K562 (cell line): Measurements from ENCODE around the gene MAST1. TPM values are rescaled to one million over a fixed set of nuclear protein-coding genes. Genes with fewer than 3 reads are reported as not detected.

ENCODE experiments used
- ARID3A ChIP-seq: IDR thresholded peaks from 2 replicates; pipeline ENCODE4 v1.6.1; 2012; ENCODE audit warnings: low read depth, low read length, improper control_type of control experiment, borderline replicate concordance
- ARNT ChIP-seq, 2 experiments: fragments of 450-650 bp; IDR thresholded peaks; 2 replicates each; pipeline ENCODE4 v1.6.1; 2016; ENCODE audit warnings: mild to moderate bottlenecking in 1 of 2
- E2F8 ChIP-seq: fragments of 450-650 bp; IDR thresholded peaks from 2 replicates; pipeline ENCODE4 v1.7.1; 2018; ENCODE audit warnings: mild to moderate bottlenecking, low read depth; ENCODE audit not compliant: partially characterized antibody
- HDAC2 ChIP-seq: fragments of 450-650 bp; IDR thresholded peaks from 2 replicates; pipeline ENCODE4 v1.6.1; 2016; ENCODE audit warnings: mild to moderate bottlenecking
- KLF10 ChIP-seq: fragments of 250-450 bp; sonication (Bioruptor Pico); IDR thresholded peaks from 2 replicates; pipeline ENCODE4 v1.6.1; 2021; ENCODE audit warnings: matching md5 sums
- NR2C2 ChIP-seq, 2 experiments: fragments of 200-800 bp in 1 of 2; sonication (Bioruptor generic) in 1 of 2; sonication (generic) in 1 of 2; formaldehyde crosslinking in 1 of 2; IDR thresholded peaks; 2 replicates each; pipeline versions ENCODE4 v1.6.1 to v1.8.0; 2016 to 2022; ENCODE audit warnings: mild to moderate bottlenecking in 1 of 2, missing compliant biosample characterization in 1 of 2, missing genetic modification characterization in 1 of 2, missing genetic modification reagents in 1 of 2
- PCBP1 ChIP-seq: fragments of 200-400 bp; formaldehyde crosslinking; IDR thresholded peaks from 2 replicates; pipeline ENCODE4 v1.6.1; 2018; ENCODE audit warnings: mild to moderate bottlenecking, low read depth, low read length; ENCODE audit not compliant: poor library complexity, severe bottlenecking
- SNAPC5 ChIP-seq: fragments of 250-450 bp; sonication (Bioruptor Pico); IDR thresholded peaks from 2 replicates; pipeline ENCODE4 v1.8.0; 2021; ENCODE audit warnings: moderate library complexity, mild to moderate bottlenecking, inconsistent platforms
- TAF7 ChIP-seq: fragments of 450-650 bp; IDR thresholded peaks from 2 replicates; pipeline ENCODE4 v1.6.1; 2016; ENCODE audit warnings: missing genetic modification characterization, missing compliant biosample characterization
- TCF3 ChIP-seq: sonication (generic); formaldehyde crosslinking; IDR thresholded peaks from 2 replicates; pipeline ENCODE4 v1.4.0; 2020; ENCODE audit warnings: mild to moderate bottlenecking, missing genetic modification reagents
- TEAD4 ChIP-seq, 2 experiments: sonication (generic) in 1 of 2; formaldehyde crosslinking in 1 of 2; IDR thresholded peaks; 2 replicates each; pipeline versions ENCODE4 v1.6.1 to v1.8.0; 2012 to 2022; ENCODE audit warnings: borderline replicate concordance in 1 of 2, inconsistent platforms in 1 of 2, low read length in 1 of 2, mild to moderate bottlenecking in 1 of 2, missing genetic modification reagents in 1 of 2
- XRCC3 ChIP-seq: fragments of 450-650 bp; IDR thresholded peaks from 2 replicates; pipeline ENCODE4 v1.6.1; 2017; ENCODE audit warnings: mild to moderate bottlenecking, moderate library complexity
- ZNF197 ChIP-seq: fragments of 200-800 bp; sonication (Bioruptor generic); IDR thresholded peaks from 2 replicates; pipeline ENCODE4 v1.6.1; 2016; ENCODE audit warnings: low read depth, missing genetic modification characterization, missing compliant biosample characterization
- ZNF431 ChIP-seq: sonication (generic); formaldehyde crosslinking; IDR thresholded peaks from 2 replicates; pipeline ENCODE4 v1.8.0; 2022; ENCODE audit warnings: mild to moderate bottlenecking, missing genetic modification reagents
- ZNF449 ChIP-seq: fragments of 250-450 bp; sonication (Bioruptor Pico); IDR thresholded peaks from 2 replicates; pipeline ENCODE4 v1.8.0; 2022; ENCODE audit warnings: moderate library complexity, mild to moderate bottlenecking, inconsistent platforms
- ZNF57 ChIP-seq: fragments of 450-650 bp; formaldehyde crosslinking; IDR thresholded peaks from 2 replicates; pipeline ENCODE4 v1.4.0; 2020; ENCODE audit warnings: mild to moderate bottlenecking, moderate library complexity
- ZNF592 ChIP-seq: fragments of 450-650 bp; IDR thresholded peaks from 2 replicates; pipeline ENCODE4 v1.6.1; 2017; ENCODE audit warnings: antibody characterized with exemption, mild to moderate bottlenecking
- ZNF696 ChIP-seq: fragments of 250-450 bp; sonication (Bioruptor Pico); conservative IDR thresholded peaks from 2 replicates; pipeline ENCODE4 v1.4.0; 2020; ENCODE audit warnings: mild to moderate bottlenecking, moderate library complexity
- polyA plus RNA-seq, 8 experiments: library from polyadenylated mRNA; depleted of rRNA in 4 of 8; stranded (reverse) in 5 of 8; unstranded in 3 of 8; fragments of >200 nt; fragmentation: Nextera tagmentation in 2 of 8; fragmentation: Illumina TruSeq in 1 of 8; extraction: Ambion mirVana in 2 of 8; extraction: Trizol in 1 of 8; gene quantifications; 2 replicates each; pipeline versions ENCODE4 v1.2.1 to v1.2.3, GENCODE V29; 2011 to 2014; ENCODE audit warnings: inconsistent platforms in 1 of 8, missing spikeins in 1 of 8
- total RNA-seq, 7 experiments: library from RNA; depleted of rRNA in 6 of 7; stranded (reverse); fragments of >200 nt in 6 of 7; fragmentation: Illumina TruSeq in 2 of 7; extraction: Trizol in 2 of 7; gene quantifications; 2 replicates each; pipeline versions ENCODE4 v1.2.1 to v1.2.3, GENCODE V29; 2011 to 2021; ENCODE audit warnings: low replicate concordance in 1 of 7

Gene MAST1
- total and polyA plus RNA-seq, 9 of the 15 experiments (the other 6 are each of a cell fraction or from before 2014, with no cell fraction given) = 0.48 to 10.3 (median 3.9) TPM

GRCh38 chr19:12788682-12789097 is 49.6 kb upstream of the MAST1 start (continued):
- TF ChIP-seq KLF10 (CRISPR knock-in tag) = no peak
- no peak for TF ChIP-seq NR2C2 (CRISPR knock-in tag; IDR thresholded peaks at IDR 0.05)
- TF ChIP-seq NR2C2 (tag; IDR thresholded peaks at IDR 0.05) = peak; percentile 68
- no peak for TF ChIP-seq TEAD4 (IDR thresholded peaks at IDR 0.05; ENCODE audit: low read length)
- no peak for TF ChIP-seq TEAD4 (CRISPR knock-in tag; IDR thresholded peaks at IDR 0.05; ENCODE audit: borderline replicate concordance)
- TF ChIP-seq E2F8 = no peak
- TF ChIP-seq ARNT (IDR thresholded peaks at IDR 0.05) = 0 out of 4 replicates have a peak, but pooled peaks of 1 of the 2 experiments have one; percentile 24
- no peak for TF ChIP-seq SNAPC5 (CRISPR knock-in tag)
- TF ChIP-seq XRCC3 = no peak
- peak; percentile 89 for TF ChIP-seq ZNF592
- no peak for TF ChIP-seq ZNF57
- peak; percentile 50 for TF ChIP-seq TCF3
- 0 out of 2 replicates have a peak, but pooled peaks have one; percentile 11 for TF ChIP-seq TAF7 (tag)
- TF ChIP-seq ZNF197 (CRISPR knock-in tag) = no peak
- no peak for TF ChIP-seq ARID3A
- no peak for TF ChIP-seq HDAC2
- TF ChIP-seq PCBP1 = no peak
- no peak for TF ChIP-seq ZNF449 (CRISPR knock-in tag)
- TF ChIP-seq ZNF431 (CRISPR knock-in tag) = 0 out of 2 replicates have a peak, but pooled peaks have one; percentile 16
- no peak for TF ChIP-seq ZNF696 (CRISPR knock-in tag)
